ENCODE results near the gene PDE4A. TPM values are rescaled to one million over a fixed set of nuclear protein-coding genes. Genes with fewer than 3 reads are reported as not detected.
"Not testable (repeated sequence)": the region's sequence is repeated elsewhere in the genome, so short reads cannot be mapped to it uniquely, and the experiment has no call there.

Gene PDE4A
- total RNA-seq, 1 donor from 2014 or later, result 4.3 TPM

DNA sequence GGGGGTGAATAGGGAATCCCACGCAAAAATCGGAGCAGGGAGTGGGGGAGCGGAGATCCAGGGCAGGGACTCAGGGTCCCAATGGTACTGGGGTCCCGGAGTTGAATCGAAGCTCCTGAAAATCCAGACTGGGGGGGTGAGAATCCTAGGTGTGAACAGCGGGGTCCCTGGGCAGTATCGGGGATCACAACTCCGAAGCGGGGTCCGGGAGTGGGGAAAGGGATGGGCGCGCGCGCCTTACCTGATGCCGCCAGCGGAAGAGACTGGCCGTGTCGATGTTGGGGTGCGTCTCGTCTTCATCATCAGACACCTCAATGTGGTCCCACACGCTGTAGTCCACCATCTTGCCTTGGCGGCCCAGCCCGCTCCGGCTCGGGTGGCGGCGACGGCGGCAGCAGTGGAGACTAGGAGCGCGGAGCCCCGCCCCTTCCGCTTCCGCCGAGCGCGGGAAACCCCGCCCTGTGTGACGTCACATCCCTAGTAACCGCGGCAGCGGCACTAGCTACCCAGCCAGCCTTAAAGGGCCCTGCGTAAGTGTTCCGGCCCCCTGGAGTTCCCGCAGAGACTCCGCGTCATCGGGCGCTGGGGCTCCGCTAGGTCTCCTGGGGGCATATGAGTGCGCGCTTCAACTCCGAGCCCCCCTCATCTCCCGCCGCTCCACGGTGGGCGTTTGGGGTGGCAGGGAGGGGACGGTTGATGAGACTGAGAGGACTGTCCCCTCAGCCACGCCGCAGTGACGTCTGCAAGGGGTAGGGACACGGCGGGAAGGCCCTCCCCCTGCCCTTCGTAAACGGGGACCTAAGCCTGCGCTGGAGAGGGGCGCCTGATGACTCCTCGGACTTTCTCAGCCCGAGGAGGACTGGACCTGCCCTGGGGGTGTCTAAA is 17.0 kb upstream of the PDE4A start, which contains the start of gene CDC37:
TSS of gene CDC37 (minus strand) at position 406 of the 885 bp plus-strand sequence. CDS start at position 343, 63 bp downstream.
- peak; percentile 97 for DNase-seq (ENCODE audit: low spot score)

- DNase-seq (ENCODE audit: low spot score), result no peak
Measured at GRCh38 chr19:10404888-10405820, 15.2 kb upstream of the PDE4A start.

- no peak for DNase-seq (ENCODE audit: low spot score)
Measured at GRCh38 chr19:10406191-10406590, 14.1 kb upstream of the PDE4A start.

DNA sequence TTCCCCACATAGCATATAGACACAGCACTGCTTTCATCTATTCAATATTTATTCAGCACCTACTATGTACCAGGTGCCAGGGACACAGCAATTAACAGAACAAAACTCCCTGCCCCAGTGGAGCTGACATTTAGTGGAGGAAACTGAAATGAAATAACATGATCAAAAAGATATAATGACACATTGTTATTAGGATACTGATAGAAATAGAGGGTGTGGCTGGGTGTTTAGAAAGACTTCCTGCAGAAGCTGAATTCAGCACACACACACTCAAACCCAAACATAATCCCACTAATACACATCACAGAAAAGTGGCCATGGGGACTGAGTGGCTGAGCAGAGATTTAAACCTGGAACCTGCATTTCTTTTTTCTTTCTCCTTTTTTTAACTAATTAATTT is 13.2 kb upstream of the PDE4A start:
- DNase-seq (ENCODE audit: low spot score), result no peak

DNA sequence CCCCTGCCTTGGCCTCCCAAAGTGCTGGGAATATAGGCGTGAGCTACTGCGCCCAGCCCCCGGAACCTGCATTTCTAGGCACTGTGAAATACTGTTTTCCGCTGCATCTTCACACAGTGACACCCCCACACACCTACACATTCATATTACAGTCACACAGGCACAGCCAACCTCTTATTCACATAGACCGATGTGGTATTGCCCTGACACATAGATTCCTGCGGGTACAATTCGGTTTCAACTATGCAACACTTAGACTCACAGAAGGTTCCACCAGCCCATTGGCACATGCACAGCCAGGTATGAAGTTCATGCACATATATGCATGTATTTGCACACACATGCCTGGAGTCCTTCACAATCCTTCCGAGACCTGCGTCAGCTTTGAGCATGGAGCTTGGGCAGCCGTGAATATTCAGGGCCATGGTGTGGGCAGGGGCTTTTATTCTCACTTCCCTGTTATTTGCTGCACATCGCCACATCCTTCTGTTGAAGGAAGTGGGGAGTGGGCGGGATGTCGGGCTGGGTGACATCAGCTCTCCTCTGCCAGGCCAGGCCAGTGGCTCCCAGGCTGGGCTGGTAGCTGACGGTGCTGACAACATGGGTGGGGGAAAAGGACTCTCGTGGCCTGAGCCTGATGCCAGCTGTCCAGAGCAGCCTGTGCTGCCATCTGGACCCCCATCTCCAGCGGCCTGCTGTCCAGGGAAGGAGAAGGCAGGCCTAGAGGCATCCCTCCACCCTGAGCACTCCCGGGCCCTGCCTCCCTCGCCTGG is 11.6 kb upstream of the PDE4A start:
- DNase-seq (ENCODE audit: low spot score), result no peak

GRCh38 chr19:10411224-10411623 is 9.1 kb upstream of the PDE4A start:
- not testable (repeated sequence) for DNase-seq (ENCODE audit: low spot score)

DNA sequence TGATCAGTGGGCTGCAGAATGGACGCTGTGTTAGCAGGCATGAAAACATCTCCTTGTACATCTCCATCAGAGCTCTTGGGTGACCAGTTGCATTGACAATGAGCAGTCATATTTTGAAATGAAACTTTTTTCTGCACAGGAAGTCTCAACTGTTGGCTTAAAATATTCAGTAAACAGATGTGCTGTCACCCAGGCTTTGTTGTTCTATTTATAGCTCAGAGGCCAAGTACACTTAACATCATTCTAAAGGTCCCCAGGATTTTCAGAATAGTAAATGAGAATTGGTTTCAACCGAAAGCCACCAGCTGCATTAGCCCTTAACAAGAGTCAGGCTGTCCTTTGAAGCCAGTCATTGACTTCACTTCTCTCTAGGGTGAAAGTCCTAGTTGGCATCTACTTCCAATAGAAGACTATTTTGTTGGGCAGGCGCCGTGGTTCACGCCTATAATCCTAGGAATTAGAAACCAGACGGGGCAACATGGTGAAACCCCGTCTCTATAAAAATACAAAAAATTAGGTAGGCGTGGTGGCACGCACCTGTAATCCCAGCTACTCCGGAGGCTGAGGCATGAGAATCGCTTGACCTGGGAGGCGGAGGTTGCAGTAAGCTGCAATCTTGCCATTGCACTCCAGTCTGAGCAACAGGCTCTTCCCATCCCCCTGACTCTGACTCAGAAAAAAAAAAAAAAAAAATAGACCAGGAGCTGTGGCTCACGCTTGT is 7.9 kb upstream of the PDE4A start:
- DNase-seq (ENCODE audit: low spot score), result no peak

DNA sequence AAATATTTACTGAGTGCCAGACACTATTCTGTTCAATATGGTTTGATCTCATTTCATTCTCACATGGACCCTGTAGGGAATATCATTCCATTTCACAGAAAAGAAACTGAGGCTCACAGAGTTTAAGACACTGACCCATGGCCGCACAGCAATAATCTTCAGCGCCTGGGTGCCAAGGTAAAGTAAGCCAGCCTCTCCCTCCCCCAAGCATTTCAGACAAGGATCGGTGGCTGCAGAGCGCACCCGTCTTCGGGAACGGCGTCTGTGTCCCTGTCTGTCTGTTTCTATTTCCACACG is 4.3 kb upstream of the PDE4A start:
- no peak for DNase-seq (ENCODE audit: low spot score)

DNA sequence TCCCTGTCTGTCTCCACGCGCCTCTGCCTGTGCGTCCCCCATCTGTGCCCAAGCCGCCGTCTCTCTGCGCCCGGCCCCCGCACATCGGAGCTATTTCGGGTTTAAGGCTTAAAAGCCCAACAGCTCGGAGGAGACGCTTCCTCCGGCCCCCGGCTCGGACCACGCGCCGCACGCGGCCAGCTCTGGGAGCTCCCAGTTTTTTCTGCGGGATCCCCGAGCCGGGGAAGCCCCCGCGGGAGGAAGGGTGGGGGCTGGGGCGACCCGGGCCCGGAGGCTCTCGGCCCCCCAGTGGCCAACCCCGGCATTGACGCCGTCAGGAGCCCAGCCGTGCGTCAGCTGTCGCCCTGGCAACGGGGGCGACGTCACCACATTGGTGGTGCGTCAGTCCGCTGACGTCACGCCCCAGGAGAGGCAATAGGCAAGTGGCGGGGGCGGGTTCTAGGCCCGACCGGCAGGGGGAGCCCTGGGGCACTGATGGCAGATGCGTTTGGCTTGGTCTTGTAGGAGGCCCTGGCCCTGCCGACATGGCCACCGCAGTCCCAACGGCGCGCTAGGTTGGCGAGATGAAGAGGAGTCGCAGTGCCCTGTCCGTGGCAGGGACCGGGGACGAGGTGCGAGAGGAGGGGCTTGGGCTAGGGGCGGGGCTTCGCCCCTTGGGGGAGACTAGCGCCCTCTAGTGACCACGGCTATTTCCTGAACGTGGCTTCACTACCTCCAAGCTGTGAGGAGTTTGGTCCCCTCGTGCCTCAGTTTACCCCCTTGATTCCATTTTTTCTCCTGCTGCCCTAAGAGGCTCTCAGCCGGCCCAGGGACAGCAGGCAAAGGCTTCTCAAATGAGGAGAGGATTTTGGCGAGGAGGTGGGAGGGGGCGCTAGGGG is 3.7 kb upstream of the PDE4A start:
- peak; percentile 54 for DNase-seq (ENCODE audit: low spot score)

DNA sequence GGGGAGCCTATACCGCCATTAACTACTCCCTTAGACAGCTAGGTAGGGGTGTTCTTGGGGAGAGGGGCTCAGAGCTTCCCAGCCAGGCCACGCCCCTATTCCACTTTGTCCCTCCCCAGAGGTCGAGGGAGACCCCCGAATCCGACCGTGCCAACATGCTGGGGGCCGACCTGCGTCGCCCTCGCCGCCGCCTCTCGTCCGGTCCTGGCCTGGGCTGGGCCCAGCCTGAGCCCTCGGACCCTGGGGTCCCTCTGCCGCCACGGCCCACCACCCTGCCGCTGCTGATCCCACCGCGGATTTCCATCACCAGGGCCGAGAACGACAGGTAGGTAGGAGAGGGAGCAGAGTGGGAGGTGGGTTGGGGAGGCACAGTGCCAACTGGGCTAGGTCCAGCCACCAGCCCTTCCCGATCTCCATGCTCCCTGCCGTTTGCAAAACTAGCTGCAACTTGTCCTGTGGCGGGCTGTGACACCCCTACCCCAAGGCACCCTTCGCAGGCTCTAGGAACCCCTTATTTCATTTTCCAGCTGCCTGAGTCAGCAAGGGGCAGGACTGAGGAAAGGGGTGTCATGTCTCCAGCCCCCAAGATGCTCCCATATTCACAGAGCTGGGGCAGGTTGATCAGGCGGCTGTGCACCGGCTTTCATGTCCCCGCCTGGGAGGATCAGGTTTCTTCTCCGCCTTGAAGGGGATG is 2.6 kb upstream of the PDE4A start:
- no peak for DNase-seq (ENCODE audit: low spot score)

GRCh38 chr19:10418235-10418484 is 2.2 kb upstream of the PDE4A start:
- no peak for DNase-seq (ENCODE audit: low spot score)

DNA sequence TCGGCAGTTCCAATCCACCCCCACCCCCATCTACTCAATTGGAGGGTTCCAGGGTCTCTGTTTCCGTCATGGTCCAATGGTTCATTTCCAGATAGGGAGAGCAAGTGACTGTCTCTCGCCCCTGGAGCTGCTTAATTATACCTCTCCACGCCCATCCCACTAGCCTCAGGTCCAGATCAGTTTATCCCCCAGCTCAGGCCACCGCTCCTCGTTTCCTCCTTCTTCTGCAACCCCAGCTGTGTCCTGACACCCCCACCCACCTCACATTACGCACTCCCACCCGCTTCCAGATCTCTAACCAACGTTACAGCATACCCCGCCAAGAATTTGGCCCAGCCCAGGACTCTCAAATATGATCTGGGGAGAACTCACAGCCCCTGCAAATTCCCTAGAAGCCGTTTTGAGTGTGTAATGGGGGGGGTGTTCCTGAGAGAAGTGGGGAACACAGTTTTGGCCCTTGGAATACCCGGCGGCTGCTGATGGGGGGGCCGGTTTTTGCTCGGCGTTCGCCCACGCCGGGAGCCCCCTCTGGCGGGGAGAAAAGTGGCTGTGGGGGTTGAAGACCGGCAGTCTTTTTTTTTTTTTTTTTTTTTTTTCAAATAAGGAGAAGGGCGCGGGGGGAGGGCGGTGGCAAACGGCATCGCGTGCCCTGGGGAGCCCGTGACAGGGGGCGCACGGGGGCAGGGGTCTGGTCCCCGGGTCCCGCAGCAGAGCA is 1.7 kb upstream of the PDE4A start:
- DNase-seq (ENCODE audit: low spot score), result no peak

- no peak for DNase-seq (ENCODE audit: low spot score)
Measured at GRCh38 chr19:10419200-10419645, 1.1 kb upstream of the PDE4A start.

DNA sequence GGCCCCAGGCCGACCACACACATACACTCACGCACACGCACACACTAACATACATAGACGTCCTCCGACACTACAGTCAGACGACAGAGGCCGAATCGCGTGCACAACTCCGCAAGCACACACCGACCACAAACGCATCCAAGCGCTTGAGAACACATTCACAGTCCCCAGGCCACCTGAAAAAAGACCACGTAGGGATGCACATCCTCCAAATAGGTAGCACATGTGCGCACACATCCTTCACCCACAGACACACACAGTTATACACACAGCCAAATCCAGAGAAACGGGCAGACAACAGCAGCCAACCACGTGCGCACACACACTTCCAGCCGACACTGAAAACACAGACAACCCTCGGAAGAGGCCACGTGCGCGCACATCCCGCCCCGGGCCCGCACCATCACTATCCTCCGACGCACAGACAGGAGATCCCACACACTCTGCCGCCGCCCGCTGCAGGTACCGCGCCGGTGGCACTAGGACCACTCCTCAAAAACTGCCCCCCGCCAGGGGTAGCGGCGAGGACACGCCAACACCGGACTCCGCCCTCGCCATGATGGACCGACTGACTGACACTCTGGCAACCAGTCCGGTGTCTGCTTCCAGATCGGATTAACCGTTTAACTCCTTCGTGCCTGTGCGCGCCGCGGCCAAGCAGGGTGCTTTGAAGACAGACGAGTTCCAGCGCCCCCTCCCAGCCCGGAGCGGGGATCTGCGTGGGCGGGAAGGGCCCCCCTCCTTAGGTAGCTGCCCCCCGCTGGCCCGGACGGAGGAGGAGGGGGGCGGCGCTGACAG is 493 bp upstream of the PDE4A start:
- DNase-seq (ENCODE audit: low spot score), result no peak

GRCh38 chr19:10421240-10422045 is 1.1 kb downstream of the PDE4A start:
- DNase-seq (ENCODE audit: low spot score), result no peak

GRCh38 chr19:10422046-10422461 is 1.7 kb downstream of the PDE4A start:
- DNase-seq (ENCODE audit: low spot score), result no peak

GRCh38 chr19:10422846-10423245 is 2.5 kb downstream of the PDE4A start:
- DNase-seq (ENCODE audit: low spot score), result no peak

Data from umbilical cord (tissue), 2 donors.